ENCODE data around the gene NUDCD3.

NUDCD3 gene

DNA sequence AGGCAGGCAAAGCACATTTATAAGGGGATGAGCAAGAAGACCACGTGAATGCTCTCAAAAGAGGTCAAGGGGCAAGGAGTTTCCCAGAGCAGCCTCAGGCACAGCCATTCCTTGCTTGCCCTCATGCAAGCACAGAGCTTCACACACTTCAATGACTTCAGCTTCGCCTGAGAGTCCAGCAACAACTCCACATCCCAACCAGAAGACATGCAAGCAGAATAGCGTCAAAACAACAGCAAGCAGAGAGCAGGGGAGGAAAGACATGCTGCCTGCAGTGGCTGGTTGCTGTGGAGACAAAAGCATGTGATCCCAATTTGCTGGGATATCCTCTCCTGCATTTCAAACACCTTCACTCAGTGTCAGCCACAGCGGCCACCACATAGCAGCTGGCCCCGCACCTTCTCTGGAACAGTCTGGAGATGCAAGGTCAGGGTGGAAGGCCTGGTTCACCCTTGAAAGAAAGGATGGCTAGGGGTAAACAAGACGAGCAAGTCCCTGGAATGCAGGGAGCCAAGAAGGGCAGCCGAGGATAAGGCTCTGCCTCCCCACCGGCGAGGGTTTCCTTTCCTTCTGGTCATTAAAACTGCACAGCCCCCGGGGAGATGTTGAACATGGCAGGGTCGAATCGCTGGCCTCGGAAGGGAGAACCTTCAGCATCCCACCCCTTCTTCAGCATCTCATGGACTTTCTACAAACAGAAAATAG is 104.9 kb downstream of the NUDCD3 start:
- in situ Hi-C loops (cut with MboI; ENCODE audit: low sequenced_read_pairs): no loop called here

DNA sequence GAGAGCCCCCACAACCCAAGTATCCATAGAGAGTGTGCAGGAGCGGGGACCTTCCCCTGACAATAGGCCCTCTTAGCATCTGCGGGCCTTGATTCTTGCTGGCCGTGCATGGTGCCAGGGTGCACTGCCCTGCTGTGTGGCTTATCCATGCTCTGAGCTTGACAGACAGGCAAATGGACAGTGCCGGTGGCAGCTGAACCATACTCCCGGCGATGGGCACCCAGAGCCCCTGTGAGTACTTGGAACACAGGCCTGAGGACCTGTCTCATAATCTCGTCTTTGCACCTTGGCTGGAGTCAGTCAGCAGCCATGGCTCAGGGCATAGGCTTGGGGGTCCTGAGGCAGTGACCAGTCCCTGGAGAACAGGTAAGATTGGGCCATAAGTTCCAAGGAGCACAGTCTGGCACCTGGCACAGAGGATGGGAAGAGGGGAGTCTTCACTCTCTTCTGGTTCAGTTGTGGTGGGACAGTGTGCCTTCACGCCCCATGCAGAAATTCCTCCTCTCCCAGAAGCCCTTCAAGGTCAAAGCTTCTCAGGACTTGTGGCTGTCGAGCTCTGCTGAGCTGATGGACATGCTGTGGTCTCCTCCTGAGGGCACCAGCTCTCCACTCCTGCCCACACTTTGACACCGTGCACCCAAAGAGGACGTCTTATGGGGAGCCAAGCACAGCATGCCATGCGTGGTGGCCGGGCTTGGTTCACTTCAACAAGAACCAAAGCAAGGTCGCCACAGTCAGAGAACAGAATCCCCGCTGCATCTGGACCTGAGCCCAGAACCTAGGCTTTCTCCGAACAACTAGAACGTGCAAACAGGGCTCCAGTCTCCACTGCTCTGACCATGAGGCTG is 105.6 kb downstream of the NUDCD3 start:
- in situ Hi-C loops (cut with MboI; ENCODE audit: low sequenced_read_pairs): no loop called here

DNA sequence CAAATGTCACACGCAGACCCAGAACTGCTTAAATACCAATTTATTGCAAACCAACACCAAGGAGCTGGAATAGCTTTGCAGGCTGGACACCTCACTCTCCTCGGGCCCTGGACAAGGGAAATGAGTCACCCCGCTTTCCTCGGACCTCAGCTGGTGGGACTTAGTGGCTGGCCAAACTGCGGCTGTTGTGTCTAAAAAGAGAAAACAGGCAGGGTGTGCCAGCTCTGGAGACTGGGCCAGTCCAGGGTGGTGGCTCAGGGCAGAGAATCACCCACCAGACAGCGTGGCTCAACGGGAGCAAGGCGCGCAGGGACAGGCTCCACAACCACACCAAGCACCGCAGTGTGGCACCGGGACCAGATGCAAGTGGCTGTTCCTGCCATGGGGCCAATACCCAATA is 106.9 kb downstream of the NUDCD3 start:
- in situ Hi-C loops (cut with MboI; ENCODE audit: low sequenced_read_pairs): no loop called here

DNA sequence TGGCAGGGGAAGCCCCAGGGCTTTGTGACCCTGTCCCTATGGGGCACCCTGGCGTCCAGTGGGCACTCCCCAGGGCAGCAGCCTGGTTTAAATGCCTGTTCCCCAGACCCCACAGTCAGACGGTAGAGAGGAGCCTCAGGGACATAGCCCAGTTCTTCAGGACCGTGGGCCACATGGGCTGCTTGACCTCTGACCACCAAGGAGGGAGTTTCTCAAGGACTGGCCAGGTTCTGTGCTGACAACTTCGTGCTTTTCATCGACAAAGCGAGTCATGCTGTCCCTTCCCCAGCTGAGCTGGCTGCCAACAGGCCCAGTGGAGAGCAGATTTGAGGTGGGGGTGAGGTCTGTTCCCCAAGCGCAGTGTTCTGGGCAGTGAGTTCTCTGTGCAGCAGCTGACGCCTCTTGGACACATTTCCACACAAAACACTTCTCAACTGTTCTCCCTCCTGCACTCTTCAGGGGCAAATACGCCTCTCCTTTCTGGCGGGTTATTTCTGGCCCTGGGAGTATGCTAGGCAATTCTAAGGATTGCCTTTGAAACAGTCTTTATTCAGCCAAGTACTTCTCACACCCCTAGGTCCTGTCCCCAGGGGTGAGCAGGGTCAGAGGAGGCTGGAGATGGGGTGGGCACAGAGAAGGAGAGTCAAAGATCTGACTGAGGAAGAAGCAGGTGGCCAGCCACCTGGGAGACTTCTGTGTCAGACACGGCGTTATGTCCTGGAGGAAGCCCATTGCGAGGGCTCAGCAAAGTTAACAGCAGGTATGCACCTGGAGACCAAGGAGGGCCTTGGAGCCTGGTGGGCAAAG is 107.8 kb downstream of the NUDCD3 start:
- in situ Hi-C loops (cut with MboI; ENCODE audit: low sequenced_read_pairs): no loop called here

DNA sequence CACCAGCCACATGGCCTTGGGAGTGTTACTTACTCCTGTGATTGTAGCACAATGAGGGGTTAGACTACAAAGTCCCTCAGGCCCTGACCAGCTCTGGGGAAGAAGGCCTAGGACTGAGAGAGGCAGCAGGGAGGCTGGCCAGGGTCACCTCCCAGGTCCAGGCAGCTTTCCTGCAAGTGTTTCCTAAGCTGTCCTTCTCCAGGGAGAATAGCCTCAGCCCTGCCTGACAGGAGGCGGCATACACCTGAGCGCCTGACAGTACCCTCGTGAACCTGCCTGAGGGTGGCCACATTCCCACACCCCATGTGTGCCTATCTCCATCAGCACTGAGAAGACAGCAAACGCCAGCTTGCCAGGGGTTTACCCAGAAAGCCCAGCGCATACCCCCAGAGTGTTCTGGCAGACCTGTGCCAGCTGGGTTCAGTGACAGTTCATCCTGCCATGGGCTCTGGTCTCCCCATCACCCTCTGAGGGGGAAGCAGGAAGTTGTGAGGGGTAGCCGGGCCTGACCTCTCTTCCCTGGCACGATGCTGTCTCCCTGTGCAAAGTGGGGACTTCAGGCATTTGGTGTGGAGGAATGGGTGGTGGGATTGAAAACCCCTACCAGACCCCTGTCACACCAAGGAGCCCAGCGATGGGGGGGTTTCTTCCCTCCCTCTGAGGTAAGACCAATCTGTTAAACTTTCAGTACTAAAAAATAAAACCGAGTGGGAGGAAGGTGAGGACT is 108.8 kb downstream of the NUDCD3 start:
- in situ Hi-C loops (cut with MboI; ENCODE audit: low sequenced_read_pairs): no loop called here

DNA sequence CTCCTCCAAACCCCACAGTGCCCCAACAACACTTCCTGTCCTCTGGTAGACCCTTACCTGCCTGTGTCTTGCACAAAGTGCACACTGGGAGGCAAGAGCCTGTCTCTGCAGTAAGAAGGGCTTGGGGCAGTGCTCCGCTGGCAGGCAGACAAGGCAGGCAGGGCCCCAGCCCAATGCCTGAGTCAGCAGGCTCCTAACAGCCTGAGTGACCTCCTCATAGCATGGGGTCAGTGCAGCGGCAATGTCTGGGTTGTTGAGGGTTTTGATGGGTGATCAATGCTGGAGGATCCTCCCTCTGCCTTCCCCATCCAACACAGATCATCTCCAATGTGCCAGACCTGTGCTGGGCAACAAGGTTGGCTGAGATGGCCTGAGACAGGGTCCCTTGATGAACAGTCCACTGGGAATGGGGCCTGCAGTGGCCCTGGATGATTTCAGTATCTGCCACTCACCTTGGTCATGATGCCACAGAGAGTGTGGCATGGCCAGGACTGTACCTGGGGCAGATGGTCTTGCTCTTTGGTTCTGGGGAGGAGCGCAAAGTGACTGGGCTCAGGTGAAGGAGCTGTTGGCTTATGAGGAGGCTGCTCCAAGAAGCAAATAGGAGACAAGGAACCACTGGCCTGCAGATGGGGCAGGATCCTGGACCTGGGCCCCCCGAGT is 109.5 kb downstream of the NUDCD3 start:
- in situ Hi-C loops (cut with MboI; ENCODE audit: low sequenced_read_pairs): no loop called here

DNA sequence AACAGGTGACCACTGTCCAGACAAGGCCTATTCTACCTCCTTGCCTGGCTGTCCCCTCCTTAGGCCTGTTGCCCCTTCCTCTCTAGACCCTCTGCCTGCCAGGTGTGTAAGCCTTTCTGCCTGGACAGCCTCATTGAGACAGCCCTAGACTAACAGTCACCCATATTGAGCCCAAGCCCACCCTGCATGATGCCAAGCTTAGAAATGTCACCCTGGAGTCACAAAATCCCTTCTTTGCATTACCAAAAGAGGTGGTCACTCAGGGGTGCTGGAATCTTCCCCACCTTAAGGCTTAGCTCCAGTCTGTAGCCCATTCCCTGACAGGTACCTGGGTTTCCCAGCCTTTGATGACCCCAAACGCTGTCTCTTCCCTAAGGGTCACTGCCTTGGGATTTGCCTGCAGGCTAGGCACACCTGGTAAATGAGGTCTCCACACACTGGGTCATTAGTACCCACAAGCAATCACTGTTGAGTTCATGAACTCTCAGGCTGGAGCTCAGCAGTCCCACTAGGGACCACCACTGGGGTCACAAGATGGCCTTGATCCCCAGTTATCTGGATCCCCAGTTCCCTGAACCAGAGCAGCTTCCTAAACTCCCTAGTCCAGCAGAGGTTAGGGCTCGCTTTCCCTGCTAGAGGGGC is 110.1 kb downstream of the NUDCD3 start:
- in situ Hi-C loops (cut with MboI; ENCODE audit: low sequenced_read_pairs): no loop called here

DNA sequence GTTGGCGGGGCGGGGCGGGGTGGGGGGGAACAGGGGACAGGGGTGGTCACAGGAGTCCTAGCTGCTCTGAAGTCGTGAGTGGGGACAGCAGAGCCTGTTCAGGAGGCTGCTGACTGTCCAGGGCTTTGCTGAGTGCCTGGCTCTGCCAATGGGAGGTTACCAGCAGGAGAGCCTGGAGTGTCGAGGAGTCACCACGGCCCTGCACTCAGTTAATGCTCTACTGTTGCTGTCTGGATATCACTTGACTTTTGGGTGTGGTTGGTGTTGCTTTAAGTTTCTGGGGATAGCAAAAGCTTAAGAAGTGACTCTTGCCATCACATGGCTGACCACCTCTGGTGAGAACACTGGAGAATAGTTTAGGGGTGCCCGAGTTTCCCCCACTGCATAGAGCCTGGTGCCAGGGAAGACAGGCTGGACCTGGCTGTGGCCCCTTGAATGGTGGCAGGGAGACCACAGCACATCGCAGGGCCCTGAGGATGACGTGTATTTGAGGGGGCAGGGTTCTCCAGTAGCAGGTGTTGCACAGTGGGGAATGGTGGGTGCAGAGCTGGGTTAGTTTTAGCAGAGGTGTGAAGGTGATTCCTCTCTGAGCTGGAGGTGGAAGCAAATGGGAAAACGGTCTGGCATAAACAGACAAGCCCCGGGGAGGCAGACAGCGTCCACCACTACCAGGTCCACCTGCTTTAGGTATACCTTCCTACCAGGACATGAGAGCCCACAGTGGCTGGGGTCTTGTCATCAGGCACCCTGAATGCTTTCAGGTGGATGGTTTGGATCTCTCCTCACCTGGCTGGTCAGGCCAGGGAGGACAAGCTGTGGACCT is 110.9 kb downstream of the NUDCD3 start:
- in situ Hi-C loops (cut with MboI; ENCODE audit: low sequenced_read_pairs): no loop called here

DNA sequence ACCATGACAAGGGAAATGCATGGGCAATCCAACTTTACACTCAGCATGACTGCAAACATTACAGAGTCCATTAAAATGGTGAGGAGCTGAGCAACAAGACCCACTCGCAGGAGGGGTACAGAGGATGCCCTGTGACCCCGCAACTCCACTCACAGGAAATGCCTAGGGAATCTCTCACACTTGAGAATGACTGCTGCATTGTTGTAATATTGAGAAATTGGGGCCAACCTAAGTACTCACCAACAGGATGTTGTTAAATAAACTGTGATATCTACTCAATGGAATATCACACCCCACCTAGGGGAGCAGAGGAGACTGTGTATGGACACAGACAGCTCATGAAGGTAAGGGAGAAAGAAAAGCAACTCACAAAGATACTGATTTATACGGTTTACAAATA is 111.7 kb downstream of the NUDCD3 start:
- in situ Hi-C loops (cut with MboI; ENCODE audit: low sequenced_read_pairs): no loop called here

DNA sequence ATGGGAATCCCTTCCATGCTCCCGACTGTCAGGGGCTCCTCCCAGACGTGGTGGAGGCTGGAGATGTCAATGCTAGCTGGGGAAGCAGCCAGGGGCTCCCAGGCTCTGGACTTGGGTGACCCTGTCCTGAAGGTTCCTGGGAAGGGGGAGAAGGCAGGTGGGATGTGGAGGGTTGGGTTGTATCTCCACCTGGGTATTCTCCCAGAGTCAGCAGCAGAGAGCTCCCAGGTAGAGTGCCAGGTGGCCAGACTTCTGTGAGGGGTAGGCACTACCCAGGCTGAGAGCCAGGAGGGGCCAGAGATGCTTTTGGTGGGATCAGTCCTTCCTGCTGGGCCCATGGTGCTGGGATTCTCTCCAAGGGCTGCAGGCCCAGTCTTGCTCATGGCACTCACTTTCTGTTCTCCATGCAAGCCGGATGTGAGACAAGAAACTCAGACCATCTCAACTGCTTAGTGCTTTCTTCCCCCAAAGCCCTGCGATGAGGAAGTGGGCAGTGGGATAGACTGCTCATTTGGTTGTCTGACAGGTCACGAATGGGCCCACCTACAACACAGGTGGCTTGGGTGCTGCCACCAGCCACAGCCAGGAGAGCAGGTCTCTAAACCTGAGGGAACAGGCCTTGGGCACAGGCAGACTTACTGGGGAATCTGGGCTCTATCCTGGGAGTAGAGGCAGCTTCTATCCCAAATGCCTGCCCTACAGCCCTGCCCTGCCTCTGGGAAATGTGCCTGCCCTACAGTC is 112.6 kb downstream of the NUDCD3 start:
- in situ Hi-C loops (cut with MboI; ENCODE audit: low sequenced_read_pairs): no loop called here

DNA sequence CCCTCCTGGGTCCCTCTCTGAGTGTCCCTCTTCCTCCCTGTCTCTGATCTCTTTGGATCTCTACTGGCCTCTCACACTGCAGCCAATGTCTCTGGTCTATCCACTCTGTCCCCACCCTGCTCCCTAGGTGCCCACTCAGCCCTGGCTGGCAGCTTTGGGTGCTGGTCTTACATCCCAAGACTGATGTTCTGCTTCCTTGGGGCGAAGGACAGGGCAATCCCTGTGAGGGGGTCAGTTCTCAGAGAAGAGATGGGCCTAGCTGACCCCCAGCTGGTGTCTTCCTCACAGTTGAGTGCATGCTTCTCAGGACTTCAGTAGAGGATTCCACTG is 113.4 kb downstream of the NUDCD3 start:
- in situ Hi-C loops (cut with MboI; ENCODE audit: low sequenced_read_pairs): no loop called here

DNA sequence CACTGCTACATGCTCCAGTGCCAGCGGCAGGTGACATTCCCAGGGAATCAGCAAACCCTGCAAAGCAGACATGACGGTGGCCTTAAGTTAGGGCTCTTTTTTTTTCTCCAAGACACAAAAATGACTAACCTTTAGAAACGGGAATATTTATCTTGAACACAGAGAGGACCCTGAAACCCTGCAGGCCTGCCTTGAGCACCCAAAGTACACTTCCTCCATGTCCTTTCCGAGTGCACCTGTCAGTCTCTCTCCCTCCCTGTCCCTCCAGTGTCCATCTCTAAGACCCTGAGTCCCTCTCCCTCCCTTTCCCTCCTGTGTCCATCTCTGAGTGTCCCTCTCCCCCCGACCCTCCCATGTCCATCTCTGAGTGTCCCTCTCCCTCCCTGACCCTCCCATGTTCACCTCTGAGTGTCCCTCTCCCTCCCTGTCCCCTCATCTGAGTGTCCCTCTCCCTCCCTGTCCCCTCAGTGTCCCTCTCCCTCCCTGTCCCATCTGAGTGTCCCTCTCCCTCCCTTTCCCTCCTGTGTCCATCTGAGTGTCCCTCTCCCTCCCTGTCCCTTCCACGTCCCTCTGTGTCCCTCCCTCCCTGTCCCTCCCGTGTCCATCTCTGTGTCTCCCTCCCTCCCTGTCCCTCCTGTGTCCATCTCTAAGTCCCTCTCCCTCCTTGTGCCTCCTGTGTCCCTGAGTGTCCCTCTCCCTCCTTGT is 113.9 kb downstream of the NUDCD3 start:
- in situ Hi-C loops (cut with MboI; ENCODE audit: low sequenced_read_pairs): no loop called here

DNA sequence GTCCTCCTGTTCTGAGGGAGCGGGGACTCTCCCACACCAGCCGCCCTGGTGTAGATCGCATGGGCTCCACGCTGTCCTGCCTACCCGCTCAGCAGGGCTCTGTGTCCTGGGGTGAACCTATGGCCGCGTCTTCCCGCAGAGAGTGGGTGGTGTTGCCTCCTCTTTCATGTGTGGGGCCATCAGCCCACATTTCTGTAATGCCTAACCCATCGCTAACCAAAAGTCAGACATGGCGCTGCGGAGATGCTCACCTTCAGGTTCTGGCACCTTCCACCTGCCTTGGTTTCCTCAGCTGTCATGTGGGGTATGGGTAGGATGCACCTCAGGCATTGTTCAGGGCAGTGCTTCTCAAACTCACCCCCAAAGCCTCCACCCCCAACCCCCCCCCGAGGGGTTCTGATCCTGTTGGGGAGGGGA is 114.5 kb downstream of the NUDCD3 start:
- in situ Hi-C loops (cut with MboI; ENCODE audit: low sequenced_read_pairs): no loop called here

DNA sequence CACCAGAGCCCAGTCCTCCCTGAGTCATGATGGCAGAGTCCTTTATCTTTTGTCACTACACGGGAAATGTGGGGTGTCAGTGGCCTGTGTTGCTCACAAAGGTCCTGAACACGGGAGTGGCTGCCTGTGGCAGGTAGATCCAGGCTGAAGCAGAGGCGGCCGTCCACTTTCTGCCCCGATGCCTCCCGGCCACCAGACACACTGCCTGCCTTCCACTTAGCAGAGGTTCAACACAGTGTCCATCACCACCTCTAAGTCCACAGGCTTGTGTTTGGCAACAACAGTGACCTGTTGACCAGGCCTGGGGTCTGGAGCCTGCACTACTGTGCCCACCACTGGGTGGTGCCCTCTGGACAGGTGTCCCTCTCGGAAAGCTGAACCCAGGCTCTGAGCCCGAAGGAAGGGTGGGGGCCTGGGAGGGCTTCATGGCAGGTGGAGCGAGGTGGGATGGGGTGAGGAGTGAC is 115.2 kb downstream of the NUDCD3 start:
- in situ Hi-C loops (cut with MboI; ENCODE audit: low sequenced_read_pairs): no loop called here

DNA sequence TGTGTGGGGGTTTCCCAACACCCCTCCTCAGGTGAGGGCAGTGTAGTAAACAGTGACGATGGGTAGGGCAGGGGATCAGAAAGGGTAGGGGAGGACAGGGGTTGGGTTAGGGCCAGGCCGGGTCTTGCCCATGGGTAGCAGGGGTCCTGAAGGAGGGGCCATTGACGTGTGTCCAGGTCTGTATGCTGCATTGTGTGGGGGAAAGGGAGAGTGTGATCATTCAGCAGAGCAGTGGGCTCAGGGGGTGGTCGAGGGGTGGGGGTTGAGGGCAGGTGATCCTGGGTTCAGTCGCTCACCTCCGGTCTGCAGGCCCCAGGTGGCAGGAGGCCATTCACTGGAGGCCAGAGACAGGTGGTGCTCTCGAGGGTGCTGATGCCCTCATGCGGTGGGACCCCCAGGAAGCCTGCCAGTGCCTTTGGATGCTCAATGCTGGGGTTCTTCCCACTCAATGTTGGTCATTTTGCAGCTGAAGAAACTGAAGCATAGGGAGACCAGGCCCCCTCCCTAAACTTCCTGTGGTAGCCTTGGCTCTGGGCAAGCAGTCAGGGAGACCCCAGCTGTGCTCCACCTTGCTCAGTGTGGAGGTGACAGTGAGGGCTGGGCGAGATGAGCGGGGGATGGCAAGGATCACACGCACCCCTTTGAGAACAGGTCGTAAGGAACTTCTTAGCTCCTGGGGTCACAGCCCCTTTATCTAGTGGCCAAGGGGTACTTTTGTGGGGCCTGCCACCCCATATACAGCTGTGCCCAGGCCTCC is 116.3 kb downstream of the NUDCD3 start:
- in situ Hi-C loops (cut with MboI; ENCODE audit: low sequenced_read_pairs): no loop called here

DNA sequence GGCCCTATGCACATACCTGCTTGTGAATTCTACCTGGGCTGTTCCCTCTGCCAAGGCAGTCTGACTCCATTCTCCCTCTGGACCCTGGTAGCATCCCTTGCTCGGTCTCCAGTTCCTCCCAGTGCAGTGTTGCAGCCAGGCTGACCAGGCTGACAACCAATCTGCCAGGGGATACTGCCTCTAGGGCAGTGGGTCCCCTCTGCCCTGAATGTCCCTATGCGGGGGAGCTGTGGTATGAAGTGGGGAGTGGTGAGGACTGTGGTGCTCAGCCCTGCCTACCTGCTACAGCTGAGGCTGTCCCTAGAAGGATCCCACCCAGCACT is 117.1 kb downstream of the NUDCD3 start:
- in situ Hi-C loops (cut with MboI; ENCODE audit: low sequenced_read_pairs): no loop called here
